H1 (cell line): ENCODE measurements around the gene BNIP2. TPM values are rescaled to one million over a fixed set of nuclear protein-coding genes. Genes with fewer than 3 reads are reported as not detected.

Experiments used
- CEBPB ChIP-seq: IDR thresholded peaks from 2 replicates; pipeline ENCODE4 v1.6.1; 2012; ENCODE audit warnings: low read depth, low read length
- CREB1 ChIP-seq: IDR thresholded peaks from 2 replicates; pipeline ENCODE4 v1.6.1; 2012; ENCODE audit warnings: inconsistent platforms
- GABPA ChIP-seq: IDR thresholded peaks from 2 replicates; pipeline ENCODE4 v1.6.1; 2011; ENCODE audit warnings: mild to moderate bottlenecking, low read length, moderate library complexity, borderline replicate concordance; ENCODE audit not compliant: insufficient read depth
- KDM1A ChIP-seq: fragments of 200-600, 300-600 bp; sonication (generic); IDR thresholded peaks from 2 replicates; pipeline ENCODE4 v1.7.1; 2016; ENCODE audit warnings: mild to moderate bottlenecking, low read length, borderline replicate concordance
- MAX ChIP-seq: IDR thresholded peaks from 2 replicates; pipeline ENCODE4 v1.6.1; 2012; ENCODE audit warnings: inconsistent platforms
- RXRA ChIP-seq: IDR thresholded peaks from 2 replicates; pipeline ENCODE4 v1.6.1; 2011; ENCODE audit warnings: low read depth, mild to moderate bottlenecking, low read length, moderate library complexity; ENCODE audit not compliant: insufficient read depth
- polyA plus RNA-seq, 7 experiments: library from polyadenylated mRNA; depleted of rRNA in 3 of 7; stranded (reverse) in 5 of 7; unstranded in 2 of 7; fragments of >200 nt in 5 of 7; fragments of 200-250 nt in 2 of 7; gene quantifications; 1 replicate in 5 of 7; 2 replicates in 1 of 7; 4 replicates in 1 of 7; pipeline versions ENCODE4 v1.2.1 to v1.2.3, GENCODE V29; 2011 to 2013; ENCODE audit warnings: missing spikeins in 2 of 7, mixed read lengths in 2 of 7
- total RNA-seq: library from RNA; stranded (reverse); fragmentation: NEBNext Ultra II Directional; extraction: Animal tissue kit (Norgen Biotek cat#: 25700); gene quantifications from 2 replicates; pipeline ENCODE4 v1.2.1, GENCODE V29; 2021

The BNIP2 gene
- total and polyA plus RNA-seq, 2 of the 8 experiments (the other 6 are each of a cell fraction or from before 2014, with no cell fraction given): 11.8 to 40.6 TPM

GRCh38 chr15:59702351-59702750 is 13.2 kb upstream of the BNIP2 start (continued):
- no peak for TF ChIP-seq RXRA
- no peak for TF ChIP-seq KDM1A
- TF ChIP-seq MAX: no peak
- TF ChIP-seq GABPA: no peak
- TF ChIP-seq CREB1: no peak
- no peak for TF ChIP-seq CEBPB
